ENCODE measurements around the gene MAP3K5.

Gene MAP3K5

DNA sequence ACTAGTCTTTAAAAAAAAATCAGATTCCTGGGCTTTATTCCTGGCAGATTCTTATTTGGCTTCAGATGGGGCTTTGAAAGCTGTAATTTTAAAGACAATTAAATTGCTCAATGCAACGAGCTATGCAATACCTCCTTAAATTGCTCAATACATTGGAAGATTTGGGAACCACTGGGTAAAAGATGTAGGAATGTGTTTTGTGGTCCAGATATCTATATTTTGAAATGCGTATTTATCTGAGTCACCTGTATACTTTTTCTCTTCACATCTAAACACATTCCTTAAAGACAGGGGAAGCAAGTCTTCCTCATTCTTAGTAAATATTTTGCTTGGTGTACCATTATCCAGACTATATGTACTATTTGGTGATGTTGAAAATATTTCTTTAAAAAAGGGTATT lies 212.5 kb downstream of the MAP3K5 start:
- ATAC-seq (ENCODE audit: low read depth), result no peak
- H3K27me3 Mint-ChIP-seq, result no peaks in the 10 kb centered on the region
- H3K36me3 Mint-ChIP-seq, result peaks cover 47% of the 10 kb centered on the region
- H3K4me3 Mint-ChIP-seq, result no peak overlapping the region
- DNase-seq (ENCODE audit: low spot score in 2 of 2), result no peak
- no peaks in the 10 kb centered on the region for H3K4me1 Mint-ChIP-seq
- H3K27ac Mint-ChIP-seq, result no peak overlapping the region
- H3K9me3 Mint-ChIP-seq, result no peaks in the 10 kb centered on the region

DNA sequence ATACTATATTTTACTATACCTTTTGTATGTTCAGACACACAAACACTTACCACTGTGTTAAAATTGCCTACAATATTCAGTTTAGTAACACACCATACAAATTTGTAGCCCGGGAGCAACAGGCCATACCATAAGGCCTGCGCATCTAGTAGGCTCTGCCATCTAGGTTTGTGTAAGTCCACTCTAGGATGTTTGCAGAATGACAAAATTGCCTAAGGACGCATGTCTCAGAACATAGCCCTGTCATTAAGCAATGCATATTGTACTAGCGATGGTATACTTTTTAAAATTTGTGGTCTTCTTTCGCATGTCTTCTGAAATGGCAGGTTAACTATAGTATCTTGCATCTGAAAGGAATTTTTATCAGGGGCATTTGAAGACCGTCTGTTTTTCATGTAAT lies 215.5 kb downstream of the MAP3K5 start:
- DNase-seq (ENCODE audit: low spot score in 2 of 2), result no peak
- H3K36me3 Mint-ChIP-seq, result peaks cover 53% of the 10 kb centered on the region

DNA sequence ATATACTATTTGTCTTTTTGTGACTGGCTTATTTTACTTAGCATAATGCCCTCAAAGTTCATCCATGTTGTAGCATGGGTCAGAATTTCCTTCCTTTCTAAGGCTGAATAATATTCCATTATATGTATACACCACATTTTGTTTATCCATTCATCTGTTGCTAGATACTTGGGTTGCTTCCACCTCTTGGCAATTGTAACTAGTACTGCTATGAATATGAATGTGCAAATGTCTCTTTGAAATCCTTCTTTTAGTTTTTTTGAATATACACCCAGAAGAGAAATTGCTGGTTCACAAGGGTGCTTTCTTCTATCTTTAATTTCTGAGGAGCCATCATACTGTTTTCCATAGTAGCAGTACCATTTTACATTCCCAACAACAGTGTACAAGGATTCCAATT lies 220.8 kb downstream of the MAP3K5 start:
- ATAC-seq (ENCODE audit: low read depth) (no peak), DNase-seq (ENCODE audit: low spot score in 2 of 2) (no peak)
- H3K9me3 Mint-ChIP-seq, result peaks cover 10% of the 10 kb centered on the region
- H3K4me3 Mint-ChIP-seq, result no peak overlapping the region
- H3K27me3 Mint-ChIP-seq, result no peaks in the 10 kb centered on the region
- no peaks in the 10 kb centered on the region for H3K4me1 Mint-ChIP-seq
- no peak overlapping the region for H3K27ac Mint-ChIP-seq
- peaks cover 55% of the 10 kb centered on the region for H3K36me3 Mint-ChIP-seq

More for the DNA sequence above, 215.5 kb downstream of the MAP3K5 start:
- Mint-ChIP-seq H3K27me3 (no peaks in the 10 kb centered on the region), H3K4me3 (no peak overlapping the region), H3K9me3 (peaks cover 3% of the 10 kb centered on the region), H3K27ac (no peak overlapping the region), H3K4me1 (no peaks in the 10 kb centered on the region)
- no peak for ATAC-seq (ENCODE audit: low read depth)

DNA sequence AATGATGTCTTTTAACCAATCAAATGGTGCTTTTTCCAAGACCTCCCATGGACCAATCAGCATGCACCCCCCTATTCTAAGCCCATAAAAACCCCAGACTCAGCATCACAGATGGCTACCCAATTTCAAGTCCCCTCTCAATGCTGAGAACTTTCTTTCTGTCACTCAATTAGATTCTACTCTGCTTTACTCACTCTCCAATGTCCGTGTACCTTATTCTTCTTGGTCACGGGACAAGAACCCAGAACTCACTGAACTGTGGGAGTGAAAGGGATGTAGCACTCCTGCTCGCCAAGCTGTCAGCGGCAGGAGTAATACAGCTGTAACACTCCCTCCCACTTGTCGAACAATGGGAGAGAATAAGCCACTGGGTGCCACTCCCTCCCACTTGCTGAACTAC lies 221.2 kb downstream of the MAP3K5 start:
- ATAC-seq (ENCODE audit: low read depth), result no peak
- Mint-ChIP-seq H3K36me3 (peaks cover 56% of the 10 kb centered on the region), H3K9me3 (peaks cover 10% of the 10 kb centered on the region), H3K27ac (no peak overlapping the region), H3K4me1 (no peaks in the 10 kb centered on the region), H3K27me3 (no peaks in the 10 kb centered on the region), H3K4me3 (no peak overlapping the region)
- DNase-seq (ENCODE audit: low spot score in 2 of 2), result no peak

DNA sequence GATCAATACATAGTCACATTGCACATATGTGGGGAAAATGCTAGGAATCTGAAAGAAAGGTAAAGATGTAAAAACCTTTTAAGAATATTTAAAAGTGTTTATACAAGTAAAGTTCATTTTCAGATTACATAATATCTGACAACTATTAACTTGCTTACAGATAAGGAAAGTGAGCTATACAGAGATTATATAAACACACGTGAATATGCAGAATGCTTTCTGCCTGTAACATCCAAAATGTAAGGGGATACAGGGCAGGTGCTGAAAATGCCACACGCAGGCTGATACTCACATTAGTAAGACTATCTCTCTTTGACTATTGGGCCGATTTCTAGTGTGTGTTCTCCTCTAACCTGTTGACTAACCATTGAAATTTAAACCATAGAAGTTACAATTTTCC lies 224.1 kb downstream of the MAP3K5 start:
- DNase-seq (ENCODE audit: low spot score in 2 of 2) (no peak), ATAC-seq (ENCODE audit: low read depth) (no peak)
- Mint-ChIP-seq H3K36me3 (peaks cover 50% of the 10 kb centered on the region), H3K4me3 (no peak overlapping the region), H3K27me3 (no peaks in the 10 kb centered on the region), H3K27ac (no peak overlapping the region), H3K9me3 (peaks cover 8% of the 10 kb centered on the region), H3K4me1 (peaks cover 2% of the 10 kb centered on the region)

DNA sequence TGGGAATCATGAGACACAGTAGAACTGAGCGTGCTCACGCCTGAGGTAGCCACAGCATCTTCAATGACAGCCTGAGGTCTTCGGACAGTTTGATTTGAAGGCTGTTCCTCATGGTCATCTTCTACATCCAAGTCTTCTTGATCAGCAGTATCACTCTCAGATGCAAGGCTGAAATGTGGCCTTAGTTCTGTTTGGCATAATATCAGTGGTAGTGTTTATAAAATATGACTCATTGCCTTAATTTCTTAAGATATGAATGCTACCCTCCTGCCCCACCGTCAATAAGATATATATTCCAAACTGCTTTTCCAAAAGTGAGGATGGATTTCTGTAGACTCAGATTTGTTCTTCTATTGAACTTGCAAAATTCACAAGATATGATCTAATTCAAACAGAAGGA lies 224.6 kb downstream of the MAP3K5 start:
- Mint-ChIP-seq H3K4me3 (no peak overlapping the region), H3K27me3 (no peaks in the 10 kb centered on the region), H3K36me3 (peaks cover 48% of the 10 kb centered on the region), H3K4me1 (peaks cover 2% of the 10 kb centered on the region), H3K27ac (no peak overlapping the region), H3K9me3 (peaks cover 8% of the 10 kb centered on the region)
- ATAC-seq (ENCODE audit: low read depth), result no peak
- DNase-seq (ENCODE audit: low spot score in 2 of 2), result no peak

DNA sequence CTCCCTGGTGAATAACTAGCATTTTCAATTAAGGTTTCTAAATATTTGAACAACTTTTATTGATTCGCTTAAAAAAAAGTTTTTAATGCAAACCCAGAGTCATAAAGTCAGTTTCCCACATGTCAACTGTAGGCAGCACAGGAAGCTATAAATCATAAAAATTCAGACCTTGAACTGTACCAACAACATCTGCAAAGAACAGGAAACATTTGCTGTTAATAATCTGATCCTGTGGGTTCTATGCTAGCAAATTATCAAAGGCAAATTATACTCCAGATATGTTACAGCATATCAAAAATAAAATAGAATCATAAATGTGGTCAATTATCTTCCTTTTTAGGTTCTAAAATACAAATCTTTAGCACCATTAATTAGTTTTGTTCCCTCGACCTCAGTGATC lies 225.4 kb downstream of the MAP3K5 start:
- peaks cover 45% of the 10 kb centered on the region for H3K36me3 Mint-ChIP-seq
- no peak overlapping the region for H3K4me3 Mint-ChIP-seq
- H3K27ac Mint-ChIP-seq, result no peak overlapping the region
- DNase-seq (ENCODE audit: low spot score in 2 of 2) (no peak), ATAC-seq (ENCODE audit: low read depth) (no peak)
- H3K4me1 Mint-ChIP-seq, result peaks cover 2% of the 10 kb centered on the region
- H3K27me3 Mint-ChIP-seq, result no peaks in the 10 kb centered on the region
- peaks cover 7% of the 10 kb centered on the region for H3K9me3 Mint-ChIP-seq

DNA sequence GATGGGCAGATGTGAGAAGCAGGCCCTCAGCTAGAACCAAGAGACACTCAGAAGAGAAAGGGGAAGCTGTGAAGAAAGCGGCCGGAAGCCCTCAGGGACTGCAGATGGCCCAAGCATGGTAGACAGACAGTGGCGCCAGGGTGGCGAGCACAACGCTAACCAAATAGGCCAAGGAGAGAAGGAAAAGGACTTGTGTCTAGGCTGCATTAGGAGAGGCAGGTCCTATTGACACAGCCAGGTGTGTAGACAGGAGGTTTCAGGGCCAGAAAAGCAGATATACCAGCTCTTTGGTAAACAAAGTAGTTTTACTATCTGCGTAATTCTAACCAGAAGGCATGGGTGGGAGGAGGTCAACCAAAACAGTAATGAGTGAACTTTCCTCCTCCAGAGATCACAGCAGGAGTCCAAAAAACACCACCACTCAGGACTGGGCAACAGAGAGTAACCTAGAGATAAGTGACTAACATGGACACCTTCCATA lies 226.2 kb downstream of the MAP3K5 start:
- DNase-seq (ENCODE audit: low spot score in 2 of 2), result no peak
- H3K4me3 Mint-ChIP-seq, result no peak overlapping the region
- no peaks in the 10 kb centered on the region for H3K27me3 Mint-ChIP-seq
- peak; percentile 34 for ATAC-seq (ENCODE audit: low read depth)
- H3K9me3 Mint-ChIP-seq, result peaks cover 2% of the 10 kb centered on the region
- H3K27ac Mint-ChIP-seq, result peak overlapping the region; percentile 39
- peaks cover 2% of the 10 kb centered on the region for H3K4me1 Mint-ChIP-seq
- peaks cover 42% of the 10 kb centered on the region for H3K36me3 Mint-ChIP-seq

DNA sequence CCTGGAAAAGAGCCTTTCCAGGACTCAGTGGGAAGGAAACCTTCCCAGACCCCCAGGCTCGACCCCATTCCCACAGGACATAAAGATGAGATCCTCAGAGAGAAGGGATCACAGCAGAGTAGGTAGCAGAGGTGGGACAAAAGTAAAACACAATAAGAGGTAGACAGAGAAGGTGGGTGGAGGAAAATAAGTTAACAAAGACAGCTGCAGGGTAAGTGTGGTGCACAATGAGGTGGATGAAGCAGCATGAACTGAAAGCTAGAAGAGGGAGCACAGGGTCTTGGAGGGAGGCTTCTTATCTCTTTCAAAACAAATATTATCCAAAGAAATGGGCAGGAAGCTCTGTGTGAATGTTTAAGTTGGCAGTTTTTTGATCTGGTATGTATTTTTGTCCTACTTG lies 228.1 kb downstream of the MAP3K5 start:
- Mint-ChIP-seq H3K36me3 (peaks cover 37% of the 10 kb centered on the region), H3K4me3 (no peak overlapping the region), H3K4me1 (peaks cover 2% of the 10 kb centered on the region), H3K27ac (no peak overlapping the region), H3K9me3 (no peaks in the 10 kb centered on the region), H3K27me3 (no peaks in the 10 kb centered on the region)
- ATAC-seq (ENCODE audit: low read depth) (no peak), DNase-seq (ENCODE audit: low spot score in 2 of 2) (no peak)

DNA sequence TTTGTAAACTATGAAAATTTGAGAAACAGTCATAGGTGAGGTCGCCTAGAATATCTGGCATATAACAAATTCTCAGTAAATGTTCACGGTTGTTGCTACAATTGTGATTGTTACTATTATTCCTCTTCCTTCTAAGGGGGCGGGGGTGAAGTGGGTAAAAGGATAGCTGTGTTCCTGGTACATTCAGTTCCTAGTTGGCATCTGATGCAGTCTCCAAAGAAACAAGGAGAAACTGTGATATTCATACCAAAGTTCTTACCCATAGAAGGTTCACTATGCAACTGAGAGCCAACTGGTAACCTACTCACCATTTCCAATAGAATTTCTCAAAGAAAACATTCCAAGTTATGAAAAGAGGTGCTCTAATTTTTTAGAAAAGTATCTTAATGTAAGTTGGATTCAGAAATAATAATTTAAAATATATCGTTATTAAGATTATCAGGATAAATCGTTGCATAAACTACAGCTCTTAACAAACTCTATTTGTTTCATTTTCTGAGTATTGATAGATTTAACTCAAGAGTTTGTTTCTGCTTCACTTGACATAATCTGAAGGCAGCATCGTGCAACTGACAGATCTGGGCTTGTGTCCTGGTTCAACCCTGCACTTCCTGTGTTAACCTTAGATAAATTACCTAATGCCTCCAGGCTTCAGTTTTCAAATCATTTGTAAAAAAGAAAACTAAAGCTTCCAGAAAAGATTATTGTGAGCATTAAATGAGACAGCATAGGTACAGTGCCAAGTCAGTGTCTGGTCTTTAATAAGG lies 228.7 kb downstream of the MAP3K5 start:
- no peak for ATAC-seq (ENCODE audit: low read depth)
- H3K27ac Mint-ChIP-seq, result no peak overlapping the region

DNA sequence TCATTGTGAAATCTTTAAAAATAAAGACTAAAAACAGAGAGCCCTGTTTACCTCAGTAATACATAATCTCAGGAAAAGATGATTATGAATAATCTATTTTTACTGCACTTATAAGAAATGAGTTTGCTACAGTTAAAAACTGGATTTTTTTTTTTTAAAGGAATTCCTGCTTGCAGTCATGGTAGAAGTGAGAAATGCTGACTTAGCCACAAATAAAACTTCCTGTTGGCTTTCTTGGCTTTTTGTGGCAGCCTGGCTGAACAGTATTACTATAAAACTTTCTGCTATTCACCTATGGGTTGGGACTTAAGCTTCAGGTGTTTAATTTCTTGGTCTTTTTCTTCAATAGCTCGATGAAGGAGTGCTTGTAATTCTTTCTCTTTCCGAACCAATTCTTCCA lies 230.1 kb downstream of the MAP3K5 start:
- H3K27ac Mint-ChIP-seq, result no peak overlapping the region
- ATAC-seq (ENCODE audit: low read depth) (no peak), DNase-seq (ENCODE audit: low spot score in 2 of 2) (no peak)
- H3K4me3 Mint-ChIP-seq, result no peak overlapping the region
- H3K9me3 Mint-ChIP-seq, result no peaks in the 10 kb centered on the region
- H3K27me3 Mint-ChIP-seq, result no peaks in the 10 kb centered on the region
- peaks cover 2% of the 10 kb centered on the region for H3K4me1 Mint-ChIP-seq
- peaks cover 33% of the 10 kb centered on the region for H3K36me3 Mint-ChIP-seq

More for the DNA sequence above, 228.7 kb downstream of the MAP3K5 start:
- peaks cover 2% of the 10 kb centered on the region for H3K4me1 Mint-ChIP-seq
- no peaks in the 10 kb centered on the region for H3K9me3 Mint-ChIP-seq
- no peaks in the 10 kb centered on the region for H3K27me3 Mint-ChIP-seq
- DNase-seq (ENCODE audit: low spot score in 2 of 2), result no peak
- H3K4me3 Mint-ChIP-seq, result no peak overlapping the region
- peaks cover 37% of the 10 kb centered on the region for H3K36me3 Mint-ChIP-seq

DNA sequence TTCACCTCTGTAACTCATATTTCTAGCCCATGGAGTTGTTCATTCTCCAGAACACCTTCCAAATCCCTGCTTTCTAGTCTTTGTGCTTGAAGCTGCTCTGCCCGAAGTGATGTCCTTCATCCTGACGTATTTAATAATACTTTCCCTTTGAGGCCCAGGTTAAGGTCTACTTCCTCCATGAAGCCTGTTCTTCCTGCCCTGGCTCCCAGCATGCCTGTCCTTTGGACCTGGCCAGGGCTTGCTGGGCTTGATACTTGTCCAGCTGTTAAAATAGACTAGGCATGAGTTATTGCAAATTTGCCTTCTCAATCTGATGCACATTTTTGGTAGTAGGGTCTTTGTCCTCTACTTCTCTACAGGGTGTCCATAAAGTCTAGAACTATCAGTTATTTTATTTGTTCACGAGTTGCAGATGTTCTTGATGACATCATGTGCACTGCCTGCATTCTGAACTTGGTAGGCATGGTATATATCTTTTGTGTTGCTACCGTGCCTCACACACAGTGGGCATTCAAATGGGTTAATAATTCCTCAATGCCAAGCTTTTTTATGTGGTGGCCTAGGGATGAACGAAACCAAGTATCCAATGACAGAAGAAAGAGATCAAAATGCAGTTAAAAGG lies 239.0 kb downstream of the MAP3K5 start:
- peaks cover 8% of the 10 kb centered on the region for H3K36me3 Mint-ChIP-seq
- no peak overlapping the region for H3K4me3 Mint-ChIP-seq
- H3K27me3 Mint-ChIP-seq, result peaks cover 6% of the 10 kb centered on the region
- H3K4me1 Mint-ChIP-seq, result no peaks in the 10 kb centered on the region
- no peak overlapping the region for H3K27ac Mint-ChIP-seq
- DNase-seq (ENCODE audit: low spot score in 2 of 2) (no peak), ATAC-seq (ENCODE audit: low read depth) (no peak)
- H3K9me3 Mint-ChIP-seq, result no peaks in the 10 kb centered on the region

DNA sequence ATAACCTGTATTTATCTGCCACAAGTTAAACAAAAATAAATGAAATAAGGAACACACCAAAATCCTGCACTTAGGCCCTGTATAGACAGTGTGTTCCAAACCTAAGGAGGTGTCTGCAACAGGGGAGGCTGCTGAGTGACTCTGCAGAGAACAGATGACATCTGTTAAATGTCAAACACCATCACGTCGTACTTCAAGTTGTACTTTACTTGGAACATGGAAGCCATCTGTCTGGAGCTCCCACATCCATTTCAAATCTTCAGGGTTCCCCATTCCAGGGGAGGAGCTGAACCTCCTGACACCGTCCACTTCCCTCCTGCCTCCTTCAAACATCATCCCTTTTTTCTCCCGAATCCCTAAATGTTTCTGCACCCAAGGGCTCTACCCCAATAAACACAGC lies 240.2 kb downstream of the MAP3K5 start:
- no peak overlapping the region for H3K27ac Mint-ChIP-seq
- no peaks in the 10 kb centered on the region for H3K9me3 Mint-ChIP-seq
- H3K4me3 Mint-ChIP-seq, result no peak overlapping the region
- no peak for ATAC-seq (ENCODE audit: low read depth)
- no peak for DNase-seq (ENCODE audit: low spot score in 2 of 2)
- H3K36me3 Mint-ChIP-seq, result peaks cover 2% of the 10 kb centered on the region
- no peaks in the 10 kb centered on the region for H3K4me1 Mint-ChIP-seq
- H3K27me3 Mint-ChIP-seq, result peaks cover 9% of the 10 kb centered on the region

DNA sequence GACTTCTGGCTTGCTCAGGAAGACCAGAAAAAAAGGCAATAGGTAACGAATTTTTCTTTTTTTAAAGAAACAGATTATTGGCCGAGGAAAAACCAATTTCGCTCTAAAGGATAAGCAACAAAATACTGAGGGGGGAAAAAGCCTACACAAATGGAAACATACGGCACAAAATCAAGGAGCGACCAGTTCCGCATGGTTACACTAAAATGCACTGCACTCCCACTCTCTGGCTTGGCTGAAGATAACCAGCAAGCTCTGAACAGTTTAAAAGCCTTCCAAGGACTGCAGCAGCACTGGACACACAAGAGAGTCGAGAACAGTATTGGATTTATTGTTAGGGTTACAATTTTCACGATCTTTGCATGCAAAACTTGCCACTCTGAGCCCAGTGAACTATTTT lies 241.2 kb downstream of the MAP3K5 start:
- peaks cover 2% of the 10 kb centered on the region for H3K36me3 Mint-ChIP-seq
- H3K4me1 Mint-ChIP-seq, result no peaks in the 10 kb centered on the region
- ATAC-seq (ENCODE audit: low read depth), result no peak
- H3K27me3 Mint-ChIP-seq, result peaks cover 14% of the 10 kb centered on the region
- no peaks in the 10 kb centered on the region for H3K9me3 Mint-ChIP-seq
- H3K27ac Mint-ChIP-seq, result no peak overlapping the region
- no peak for DNase-seq (ENCODE audit: low spot score in 2 of 2)
- peak overlapping the region; percentile 48 for H3K4me3 Mint-ChIP-seq
